Osteocyte (in vitro differentiated cells): Measurements from ENCODE around the gene FBXL5. TPM values are rescaled to one million over a fixed set of nuclear protein-coding genes. Genes with fewer than 3 reads are reported as not detected.

Source experiments
- DNase-seq: peaks from one replicate; pipeline ENCODE4 v3.0.0; 2021; ENCODE audit warnings: mixed read lengths; ENCODE audit not compliant: unreplicated experiment; ENCODE audit errors: extremely low spot score
- H3K27ac Mint-ChIP-seq: one replicate; pipeline ENCODE4 v1.8.0; 2021; ENCODE audit warnings: mild to moderate bottlenecking, mixed read lengths; ENCODE audit not compliant: unreplicated experiment
- H3K27me3 Mint-ChIP-seq: one replicate; pipeline ENCODE4 v1.8.0; 2021; ENCODE audit warnings: mixed read lengths; ENCODE audit not compliant: unreplicated experiment
- H3K36me3 Mint-ChIP-seq: one replicate; pipeline ENCODE4 v1.8.0; 2021; ENCODE audit warnings: mixed read lengths; ENCODE audit not compliant: unreplicated experiment
- H3K4me1 Mint-ChIP-seq: one replicate; pipeline ENCODE4 v1.8.0; 2021; ENCODE audit warnings: mixed read lengths; ENCODE audit not compliant: unreplicated experiment
- H3K4me3 Mint-ChIP-seq: one replicate; pipeline ENCODE4 v1.8.0; 2021; ENCODE audit warnings: mild to moderate bottlenecking, moderate library complexity, mixed read lengths; ENCODE audit not compliant: unreplicated experiment
- H3K9me3 Mint-ChIP-seq: one replicate; pipeline ENCODE4 v1.8.0; 2021; ENCODE audit warnings: mixed read lengths; ENCODE audit not compliant: unreplicated experiment
- total RNA-seq: library from RNA; stranded (reverse); gene quantifications from 2 replicates; pipeline ENCODE4 v1.2.1, GENCODE V29; 2021
- TF ChIP-seq, protein P1 (sequence below): fragments of 200-600 bp; sonication (generic); IDR thresholded peaks from 2 replicates; pipeline ENCODE4 v1.5.0; 2021; ENCODE audit warnings: antibody characterized with exemption, mild to moderate bottlenecking, moderate library complexity

Gene FBXL5
- total RNA-seq, 1 donor from 2014 or later, result 54.0 TPM

DNA sequence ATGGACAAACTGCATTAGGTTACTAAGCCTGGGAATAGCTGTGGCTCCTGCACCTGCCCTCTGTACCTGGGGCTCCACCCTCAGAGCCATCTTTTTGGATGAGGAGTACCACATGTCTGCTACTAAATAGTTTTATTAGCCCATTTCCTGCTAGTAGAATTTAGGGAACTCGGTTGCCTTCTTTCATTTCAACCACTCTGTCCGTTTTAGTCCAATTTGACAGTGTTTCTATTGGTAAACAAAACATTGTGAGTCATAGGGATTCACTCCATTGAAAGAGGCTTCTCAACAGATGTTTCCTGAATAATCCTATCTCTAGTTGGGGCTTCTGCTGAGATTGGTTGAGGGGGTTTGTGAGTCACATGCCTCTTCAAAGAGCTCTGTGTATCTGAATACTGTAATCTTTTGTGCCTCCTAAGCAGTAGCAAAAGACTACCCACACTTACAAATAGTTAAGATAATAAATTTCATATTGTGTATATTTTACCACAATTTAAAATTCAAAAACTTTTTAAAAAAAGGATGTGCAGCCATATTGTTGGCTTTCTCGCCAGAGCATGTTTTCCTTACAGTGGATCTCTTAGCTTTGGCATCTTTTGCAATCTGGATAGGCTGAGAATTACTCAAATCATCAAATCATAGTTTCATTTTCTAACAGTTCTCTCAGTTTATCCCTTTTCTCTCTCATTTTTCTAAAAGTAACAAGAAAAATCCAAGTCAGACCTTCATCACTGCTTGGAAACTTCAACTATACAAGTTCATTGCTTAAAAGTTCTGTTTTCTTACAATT, 36.4 kb upstream of the FBXL5 start:
- Mint-ChIP-seq H3K4me3 (no peak overlapping the region), H3K27me3 (no peaks in the 10 kb centered on the region), H3K9me3 (no peaks in the 10 kb centered on the region), H3K27ac (peak overlapping the region; percentile 87), H3K4me1 (peaks cover 65% of the 10 kb centered on the region), H3K36me3 (peaks cover 14% of the 10 kb centered on the region)
- DNase-seq, result no peak
- TF ChIP-seq, protein P1, sequence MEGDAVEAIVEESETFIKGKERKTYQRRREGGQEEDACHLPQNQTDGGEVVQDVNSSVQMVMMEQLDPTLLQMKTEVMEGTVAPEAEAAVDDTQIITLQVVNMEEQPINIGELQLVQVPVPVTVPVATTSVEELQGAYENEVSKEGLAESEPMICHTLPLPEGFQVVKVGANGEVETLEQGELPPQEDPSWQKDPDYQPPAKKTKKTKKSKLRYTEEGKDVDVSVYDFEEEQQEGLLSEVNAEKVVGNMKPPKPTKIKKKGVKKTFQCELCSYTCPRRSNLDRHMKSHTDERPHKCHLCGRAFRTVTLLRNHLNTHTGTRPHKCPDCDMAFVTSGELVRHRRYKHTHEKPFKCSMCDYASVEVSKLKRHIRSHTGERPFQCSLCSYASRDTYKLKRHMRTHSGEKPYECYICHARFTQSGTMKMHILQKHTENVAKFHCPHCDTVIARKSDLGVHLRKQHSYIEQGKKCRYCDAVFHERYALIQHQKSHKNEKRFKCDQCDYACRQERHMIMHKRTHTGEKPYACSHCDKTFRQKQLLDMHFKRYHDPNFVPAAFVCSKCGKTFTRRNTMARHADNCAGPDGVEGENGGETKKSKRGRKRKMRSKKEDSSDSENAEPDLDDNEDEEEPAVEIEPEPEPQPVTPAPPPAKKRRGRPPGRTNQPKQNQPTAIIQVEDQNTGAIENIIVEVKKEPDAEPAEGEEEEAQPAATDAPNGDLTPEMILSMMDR, result no peak

DNA sequence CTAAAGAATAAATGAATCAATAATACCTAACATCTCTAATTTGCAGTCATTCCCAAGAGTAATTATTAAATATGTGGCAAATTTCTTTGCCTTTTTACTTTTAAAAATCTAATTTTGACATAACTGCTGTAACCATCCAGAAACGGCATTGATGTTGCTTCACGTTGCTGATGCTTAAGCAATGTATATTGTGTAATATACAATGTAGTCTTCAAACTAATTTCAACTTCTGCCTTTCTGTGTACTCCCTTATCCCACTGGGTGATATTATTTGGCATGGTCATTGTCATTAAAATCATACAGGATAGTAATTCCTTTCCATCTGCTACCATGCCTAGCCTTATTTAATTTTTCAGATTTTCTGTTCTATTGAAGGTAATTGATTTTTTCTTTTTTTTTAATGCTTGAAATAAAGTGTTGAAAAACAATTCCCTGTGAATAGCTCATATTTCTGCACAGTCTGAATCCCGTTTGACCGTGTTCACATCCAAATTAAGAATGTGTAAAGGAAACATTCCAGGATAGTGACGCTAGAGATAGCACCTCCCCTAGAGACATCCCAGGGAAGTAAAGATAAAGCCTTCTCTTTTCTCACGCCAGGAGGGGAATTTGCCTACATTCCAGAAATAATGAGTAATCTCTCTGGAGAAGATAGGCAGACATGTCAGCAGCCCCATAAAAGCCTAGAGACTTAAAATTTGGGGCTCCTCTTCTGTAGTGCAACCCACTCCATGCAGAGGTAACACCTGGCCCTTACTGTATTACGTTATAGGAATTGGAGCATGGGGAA, 35.1 kb upstream of the FBXL5 start:
- peaks cover 24% of the 10 kb centered on the region for H3K36me3 Mint-ChIP-seq
- H3K27me3 Mint-ChIP-seq, result no peaks in the 10 kb centered on the region
- H3K9me3 Mint-ChIP-seq, result no peaks in the 10 kb centered on the region
- DNase-seq, result no peak
- H3K4me3 Mint-ChIP-seq, result peak overlapping the region; percentile 12
- TF ChIP-seq, protein P1, result no peak
- H3K27ac Mint-ChIP-seq, result peak overlapping the region; percentile 87
- H3K4me1 Mint-ChIP-seq, result peaks cover 63% of the 10 kb centered on the region

DNA sequence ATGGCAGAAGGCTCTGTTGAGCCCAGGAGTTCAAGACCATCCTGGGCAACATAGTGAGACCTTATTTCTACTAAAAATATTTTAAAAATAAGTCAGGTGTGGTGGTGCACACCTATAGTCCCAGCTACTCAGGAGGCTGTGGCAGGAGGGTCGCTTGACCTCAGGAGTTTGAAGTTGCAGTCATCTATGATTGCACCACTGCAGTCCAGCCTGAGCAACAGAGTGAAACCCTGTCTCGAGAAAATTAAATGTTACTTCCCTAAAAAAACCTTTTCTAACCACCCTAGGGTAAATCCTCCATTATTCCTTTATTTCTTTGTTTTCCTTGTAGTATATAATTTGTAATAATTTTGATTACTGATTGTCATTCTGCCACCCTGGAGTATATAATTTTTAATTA, 34.4 kb upstream of the FBXL5 start:
- Mint-ChIP-seq H3K4me3 (no peak overlapping the region), H3K27me3 (no peaks in the 10 kb centered on the region), H3K4me1 (peaks cover 64% of the 10 kb centered on the region), H3K36me3 (peaks cover 27% of the 10 kb centered on the region), H3K27ac (peak overlapping the region; percentile 87), H3K9me3 (no peaks in the 10 kb centered on the region)
- TF ChIP-seq, protein P1, result no peak
- no peak for DNase-seq

DNA sequence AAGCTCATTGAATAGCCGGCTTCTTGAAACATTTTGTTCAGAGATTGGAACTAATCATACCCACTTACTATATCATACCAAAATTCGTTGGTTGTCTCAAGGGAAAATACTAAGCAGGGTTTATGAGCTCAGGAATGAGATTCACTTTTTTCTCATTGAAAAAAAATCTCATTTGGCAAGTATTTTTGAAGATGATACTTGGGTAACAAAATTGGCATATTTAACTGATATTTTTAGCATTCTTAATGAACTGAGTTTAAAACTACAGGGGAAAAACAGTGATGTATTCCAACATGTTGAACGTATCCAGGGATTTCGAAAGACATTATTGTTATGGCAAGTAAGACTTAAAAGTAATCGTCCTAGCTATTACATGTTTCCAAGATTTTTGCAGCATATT, 32.9 kb upstream of the FBXL5 start:
- peaks cover 76% of the 10 kb centered on the region for H3K4me1 Mint-ChIP-seq
- peak overlapping the region; percentile 1 for H3K27ac Mint-ChIP-seq
- DNase-seq, result no peak
- H3K27me3 Mint-ChIP-seq, result no peaks in the 10 kb centered on the region
- H3K4me3 Mint-ChIP-seq, result no peak overlapping the region
- H3K9me3 Mint-ChIP-seq, result no peaks in the 10 kb centered on the region
- peaks cover 27% of the 10 kb centered on the region for H3K36me3 Mint-ChIP-seq
- TF ChIP-seq, protein P1, result no peak

DNA sequence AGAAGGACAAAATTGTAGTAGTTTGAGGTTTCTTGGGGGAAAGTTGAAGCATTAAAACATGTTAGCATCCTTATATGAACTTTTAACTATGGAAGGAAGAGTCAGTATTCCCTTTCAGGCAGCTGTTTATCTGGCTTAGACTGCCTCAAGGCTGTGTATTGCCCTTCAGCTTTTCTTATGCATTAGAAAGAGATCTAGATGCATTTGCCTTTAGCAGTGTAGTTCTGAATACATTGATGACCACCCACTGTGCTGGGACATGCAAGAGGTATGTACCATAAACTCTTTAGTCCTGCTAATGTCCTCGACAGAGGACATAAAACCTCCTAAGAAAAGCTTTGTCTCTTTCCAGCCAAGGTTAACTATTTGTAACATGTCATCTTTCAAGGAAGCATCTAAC, 29.3 kb upstream of the FBXL5 start:
- no peaks in the 10 kb centered on the region for H3K9me3 Mint-ChIP-seq
- TF ChIP-seq, protein P1, result no peak
- H3K27ac Mint-ChIP-seq, result no peak overlapping the region
- H3K36me3 Mint-ChIP-seq, result peaks cover 29% of the 10 kb centered on the region
- no peaks in the 10 kb centered on the region for H3K27me3 Mint-ChIP-seq
- H3K4me3 Mint-ChIP-seq, result no peak overlapping the region
- no peak for DNase-seq
- peaks cover 60% of the 10 kb centered on the region for H3K4me1 Mint-ChIP-seq
